Measurements from ENCODE around the gene HOXB8.

HOXB8 gene

GRCh38 chr17:48576479-48577309 lies 38.4 kb downstream of the HOXB8 start:
- no peak for TF ChIP-seq ZFP30 (CRISPR knock-in tag; IDR thresholded peaks at IDR 0.05)
- no peak for TF ChIP-seq ZFP3 (CRISPR knock-in tag; IDR thresholded peaks at IDR 0.05)
- no peak for TF ChIP-seq ZNF70 (CRISPR knock-in tag; IDR thresholded peaks at IDR 0.05)
- TF ChIP-seq OSR1 (CRISPR knock-in tag; IDR thresholded peaks at IDR 0.05), result no peak
- TF ChIP-seq, protein P1, sequence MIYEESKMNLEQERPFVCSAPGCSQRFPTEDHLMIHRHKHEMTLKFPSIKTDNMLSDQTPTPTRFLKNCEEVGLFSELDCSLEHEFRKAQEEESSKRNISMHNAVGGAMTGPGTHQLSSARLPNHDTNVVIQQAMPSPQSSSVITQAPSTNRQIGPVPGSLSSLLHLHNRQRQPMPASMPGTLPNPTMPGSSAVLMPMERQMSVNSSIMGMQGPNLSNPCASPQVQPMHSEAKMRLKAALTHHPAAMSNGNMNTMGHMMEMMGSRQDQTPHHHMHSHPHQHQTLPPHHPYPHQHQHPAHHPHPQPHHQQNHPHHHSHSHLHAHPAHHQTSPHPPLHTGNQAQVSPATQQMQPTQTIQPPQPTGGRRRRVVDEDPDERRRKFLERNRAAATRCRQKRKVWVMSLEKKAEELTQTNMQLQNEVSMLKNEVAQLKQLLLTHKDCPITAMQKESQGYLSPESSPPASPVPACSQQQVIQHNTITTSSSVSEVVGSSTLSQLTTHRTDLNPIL (CRISPR knock-in tag; IDR thresholded peaks at IDR 0.05; ENCODE audit: low read depth), result no peak
- TF ChIP-seq ARNTL (CRISPR knock-in tag; IDR thresholded peaks at IDR 0.05; ENCODE audit: borderline replicate concordance, low read depth), result no peak
- no peak for TF ChIP-seq ZNF8 (CRISPR knock-in tag; IDR thresholded peaks at IDR 0.05)
- no peak for TF ChIP-seq BACH2 (CRISPR knock-in tag; IDR thresholded peaks at IDR 0.05; ENCODE audit: borderline replicate concordance)
- no peak for TF ChIP-seq ISL1 (CRISPR knock-in tag; IDR thresholded peaks at IDR 0.05)
- TF ChIP-seq TOX (CRISPR knock-in tag; IDR thresholded peaks at IDR 0.05; ENCODE audit: borderline replicate concordance), result no peak
- TF ChIP-seq ZNF565 (CRISPR knock-in tag; conservative IDR thresholded peaks at IDR 0.05; ENCODE audit: low read depth), result no peak
- TF ChIP-seq TCF4 (CRISPR knock-in tag; IDR thresholded peaks at IDR 0.05; ENCODE audit: borderline replicate concordance), result no peak
- no peak for TF ChIP-seq CSRNP3 (CRISPR knock-in tag; IDR thresholded peaks at IDR 0.05)
- no peak for ATAC-seq

- no peak for ATAC-seq
- TF ChIP-seq PPARA (CRISPR knock-in tag; IDR thresholded peaks at IDR 0.05; ENCODE audit: borderline replicate concordance) (no peak), ZNF70 (CRISPR knock-in tag; IDR thresholded peaks at IDR 0.05) (no peak), CSRNP3 (CRISPR knock-in tag; IDR thresholded peaks at IDR 0.05) (no peak), ARNTL (CRISPR knock-in tag; IDR thresholded peaks at IDR 0.05; ENCODE audit: borderline replicate concordance, low read depth) (no peak), OSR1 (CRISPR knock-in tag; IDR thresholded peaks at IDR 0.05) (no peak), BACH2 (CRISPR knock-in tag; IDR thresholded peaks at IDR 0.05; ENCODE audit: borderline replicate concordance) (no peak), ZFP30 (CRISPR knock-in tag; IDR thresholded peaks at IDR 0.05) (no peak)
- TF ChIP-seq, protein P2, sequence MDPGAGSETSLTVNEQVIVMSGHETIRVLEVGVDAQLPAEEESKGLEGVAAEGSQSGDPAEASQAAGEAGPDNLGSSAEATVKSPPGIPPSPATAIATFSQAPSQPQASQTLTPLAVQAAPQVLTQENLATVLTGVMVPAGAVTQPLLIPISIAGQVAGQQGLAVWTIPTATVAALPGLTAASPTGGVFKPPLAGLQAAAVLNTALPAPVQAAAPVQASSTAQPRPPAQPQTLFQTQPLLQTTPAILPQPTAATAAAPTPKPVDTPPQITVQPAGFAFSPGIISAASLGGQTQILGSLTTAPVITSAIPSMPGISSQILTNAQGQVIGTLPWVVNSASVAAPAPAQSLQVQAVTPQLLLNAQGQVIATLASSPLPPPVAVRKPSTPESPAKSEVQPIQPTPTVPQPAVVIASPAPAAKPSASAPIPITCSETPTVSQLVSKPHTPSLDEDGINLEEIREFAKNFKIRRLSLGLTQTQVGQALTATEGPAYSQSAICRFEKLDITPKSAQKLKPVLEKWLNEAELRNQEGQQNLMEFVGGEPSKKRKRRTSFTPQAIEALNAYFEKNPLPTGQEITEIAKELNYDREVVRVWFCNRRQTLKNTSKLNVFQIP (CRISPR knock-in tag; IDR thresholded peaks at IDR 0.05; ENCODE audit: borderline replicate concordance, low read depth), result no peak
These were observed 39.2 kb downstream of the HOXB8 start for GRCh38 chr17:48575673-48576478.

GRCh38 chr17:48575066-48575582 lies 40.0 kb downstream of the HOXB8 start:
- TF ChIP-seq, protein P3, sequence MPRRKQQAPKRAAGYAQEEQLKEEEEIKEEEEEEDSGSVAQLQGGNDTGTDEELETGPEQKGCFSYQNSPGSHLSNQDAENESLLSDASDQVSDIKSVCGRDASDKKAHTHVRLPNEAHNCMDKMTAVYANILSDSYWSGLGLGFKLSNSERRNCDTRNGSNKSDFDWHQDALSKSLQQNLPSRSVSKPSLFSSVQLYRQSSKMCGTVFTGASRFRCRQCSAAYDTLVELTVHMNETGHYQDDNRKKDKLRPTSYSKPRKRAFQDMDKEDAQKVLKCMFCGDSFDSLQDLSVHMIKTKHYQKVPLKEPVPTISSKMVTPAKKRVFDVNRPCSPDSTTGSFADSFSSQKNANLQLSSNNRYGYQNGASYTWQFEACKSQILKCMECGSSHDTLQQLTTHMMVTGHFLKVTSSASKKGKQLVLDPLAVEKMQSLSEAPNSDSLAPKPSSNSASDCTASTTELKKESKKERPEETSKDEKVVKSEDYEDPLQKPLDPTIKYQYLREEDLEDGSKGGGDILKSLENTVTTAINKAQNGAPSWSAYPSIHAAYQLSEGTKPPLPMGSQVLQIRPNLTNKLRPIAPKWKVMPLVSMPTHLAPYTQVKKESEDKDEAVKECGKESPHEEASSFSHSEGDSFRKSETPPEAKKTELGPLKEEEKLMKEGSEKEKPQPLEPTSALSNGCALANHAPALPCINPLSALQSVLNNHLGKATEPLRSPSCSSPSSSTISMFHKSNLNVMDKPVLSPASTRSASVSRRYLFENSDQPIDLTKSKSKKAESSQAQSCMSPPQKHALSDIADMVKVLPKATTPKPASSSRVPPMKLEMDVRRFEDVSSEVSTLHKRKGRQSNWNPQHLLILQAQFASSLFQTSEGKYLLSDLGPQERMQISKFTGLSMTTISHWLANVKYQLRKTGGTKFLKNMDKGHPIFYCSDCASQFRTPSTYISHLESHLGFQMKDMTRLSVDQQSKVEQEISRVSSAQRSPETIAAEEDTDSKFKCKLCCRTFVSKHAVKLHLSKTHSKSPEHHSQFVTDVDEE (CRISPR knock-in tag; IDR thresholded peaks at IDR 0.05), result no peak
- TF ChIP-seq TOX (CRISPR knock-in tag; IDR thresholded peaks at IDR 0.05; ENCODE audit: borderline replicate concordance), result no peak
- no peak for TF ChIP-seq ZFP3 (CRISPR knock-in tag; IDR thresholded peaks at IDR 0.05)
- TF ChIP-seq, protein P4, sequence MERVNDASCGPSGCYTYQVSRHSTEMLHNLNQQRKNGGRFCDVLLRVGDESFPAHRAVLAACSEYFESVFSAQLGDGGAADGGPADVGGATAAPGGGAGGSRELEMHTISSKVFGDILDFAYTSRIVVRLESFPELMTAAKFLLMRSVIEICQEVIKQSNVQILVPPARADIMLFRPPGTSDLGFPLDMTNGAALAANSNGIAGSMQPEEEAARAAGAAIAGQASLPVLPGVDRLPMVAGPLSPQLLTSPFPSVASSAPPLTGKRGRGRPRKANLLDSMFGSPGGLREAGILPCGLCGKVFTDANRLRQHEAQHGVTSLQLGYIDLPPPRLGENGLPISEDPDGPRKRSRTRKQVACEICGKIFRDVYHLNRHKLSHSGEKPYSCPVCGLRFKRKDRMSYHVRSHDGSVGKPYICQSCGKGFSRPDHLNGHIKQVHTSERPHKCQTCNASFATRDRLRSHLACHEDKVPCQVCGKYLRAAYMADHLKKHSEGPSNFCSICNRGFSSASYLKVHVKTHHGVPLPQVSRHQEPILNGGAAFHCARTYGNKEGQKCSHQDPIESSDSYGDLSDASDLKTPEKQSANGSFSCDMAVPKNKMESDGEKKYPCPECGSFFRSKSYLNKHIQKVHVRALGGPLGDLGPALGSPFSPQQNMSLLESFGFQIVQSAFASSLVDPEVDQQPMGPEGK (CRISPR knock-in tag; IDR thresholded peaks at IDR 0.05; ENCODE audit: borderline replicate concordance), result no peak
- TF ChIP-seq GLIS3 (CRISPR knock-in tag; IDR thresholded peaks at IDR 0.05), result no peak
- TF ChIP-seq, protein P1 (CRISPR knock-in tag; IDR thresholded peaks at IDR 0.05; ENCODE audit: low read depth), result no peak
- no peak for ATAC-seq

Measured in SK-N-SH treated with all-trans-retinoic acid at 6 μM for 48 hours (cell line).